Suprapubic skin (tissue), 4 donors: ENCODE data around the gene SLC16A2.

Source experiments
- CTCF ChIP-seq, 2 donors: fragments of 200-600 bp in 1 of 2; fragments of 450-650 bp in 1 of 2; sonication (generic) in 1 of 2; IDR thresholded peaks; one replicate each; pipeline ENCODE4 v1.5.1; 2016 to 2019; ENCODE audit warnings: antibody characterized with exemption in 2 of 2, mild to moderate bottlenecking in 1 of 2, moderate library complexity in 1 of 2
- POLR2A ChIP-seq, 2 donors: fragments of 450-650 bp; IDR thresholded peaks; one replicate each; pipeline ENCODE4 v1.6.1; 2017; ENCODE audit warnings: antibody characterized with exemption in 2 of 2, mild to moderate bottlenecking in 2 of 2, moderate library complexity in 2 of 2
- POLR2AphosphoS5 ChIP-seq, 3 donors: sonication (generic); formaldehyde crosslinking; IDR thresholded peaks; one replicate each; pipeline ENCODE4 v1.6.1; 2017; ENCODE audit warnings: antibody characterized with exemption in 3 of 3

- TF ChIP-seq POLR2A (IDR thresholded peaks at IDR 0.05) (no peak), CTCF (IDR thresholded peaks at IDR 0.05) (no peak), POLR2AphosphoS5 (IDR thresholded peaks at IDR 0.05) (no peak)
Measured at GRCh38 chrX:74465424-74465823, 44.1 kb downstream of the SLC16A2 start.
